Pulmonary artery endothelial cell (primary cell): ENCODE data around the gene ATP11C. TPM values are rescaled to one million over a fixed set of nuclear protein-coding genes. Genes with fewer than 3 reads are reported as not detected.
"Not testable (repeated sequence)": the region's sequence is repeated elsewhere in the genome, so short reads cannot be mapped to it uniquely, and the experiment has no call there.

Experiments
- DNase-seq: peaks from one replicate; pipeline ENCODE4 v3.0.0-alpha.2; 2011; ENCODE audit warnings: low read depth, low spot score
- total RNA-seq: library from RNA; depleted of rRNA; stranded (reverse); fragments of >200 nt; gene quantifications from 2 replicates; pipeline ENCODE4 v1.2.3, GENCODE V29; 2014

ATP11C gene
- total RNA-seq: 72.7 TPM in 2 replicates

GRCh38 chrX:139932901-139933796 lies at the start of gene ATP11C:
ATP11C (minus strand) TSS chrX:139933053; CDS start chrX:139932042, 1,011 bp downstream.
- peak; percentile 53 for DNase-seq

GRCh38 chrX:139974471-139974870 lies 41.6 kb upstream of the ATP11C start:
- no peak for DNase-seq

GRCh38 chrX:139972629-139973624 lies 40.1 kb upstream of the ATP11C start:
- no peak for DNase-seq

GRCh38 chrX:139972113-139972512 lies 39.3 kb upstream of the ATP11C start:
- DNase-seq: no peak

- DNase-seq: no peak
Observed at GRCh38 chrX:139971394-139971749, 38.5 kb upstream of the ATP11C start.

- no peak for DNase-seq
Observed at GRCh38 chrX:139969286-139969685, 36.4 kb upstream of the ATP11C start.

- DNase-seq: no peak
Observed at GRCh38 chrX:139967750-139968149, 34.9 kb upstream of the ATP11C start.

- DNase-seq: no peak
Observed at GRCh38 chrX:139967300-139967699, 34.4 kb upstream of the ATP11C start.

GRCh38 chrX:139966159-139966558 lies 33.3 kb upstream of the ATP11C start:
- not testable (repeated sequence) for DNase-seq

- DNase-seq: no peak
Observed at GRCh38 chrX:139965421-139965820, 32.6 kb upstream of the ATP11C start, which contains the start of gene CXorf66. CXorf66 (minus strand) TSS chrX:139965521; CDS start chrX:139965496, 25 bp downstream.

- DNase-seq: not testable (repeated sequence)
Observed at GRCh38 chrX:139961091-139961490, 28.2 kb upstream of the ATP11C start.

- no peak for DNase-seq
Observed at GRCh38 chrX:139949703-139950102, 16.9 kb upstream of the ATP11C start.

- no peak for DNase-seq
Observed at GRCh38 chrX:139945075-139945474, 12.2 kb upstream of the ATP11C start.

GRCh38 chrX:139936259-139936658 lies 3.4 kb upstream of the ATP11C start:
- DNase-seq: no peak

GRCh38 chrX:139933904-139934303 lies 1.1 kb upstream of the ATP11C start:
- no peak for DNase-seq

GRCh38 chrX:139932073-139932900 lies 566 bp downstream of the ATP11C start:
- DNase-seq: no peak

GRCh38 chrX:139931646-139932072 lies 1.2 kb downstream of the ATP11C start:
- no peak for DNase-seq

GRCh38 chrX:139930916-139931645 lies 1.8 kb downstream of the ATP11C start:
- no peak for DNase-seq

- DNase-seq: no peak
Observed at GRCh38 chrX:139930401-139930800, 2.5 kb downstream of the ATP11C start.

GRCh38 chrX:139929876-139930275 lies 3.0 kb downstream of the ATP11C start:
- DNase-seq: no peak
